ENCODE measurements around the gene OPN4. TPM values are rescaled to one million over a fixed set of nuclear protein-coding genes. Genes with fewer than 3 reads are reported as not detected.

Gene OPN4
- total RNA-seq, 4 donors from 2014 or later: 1.1 TPM; not detected in 3

GRCh38 chr10:86707505-86707904, 53.2 kb downstream of the OPN4 start:
- TF ChIP-seq CTCF (IDR thresholded peaks at IDR 0.05): no peak
- no peak for DNase-seq (ENCODE audit: low spot score)
- no peak for ATAC-seq (ENCODE audit: low FRiP score)

GRCh38 chr10:86708068-86708782, 53.9 kb downstream of the OPN4 start:
- ATAC-seq (ENCODE audit: low FRiP score) (no peak), DNase-seq (ENCODE audit: low spot score) (no peak)
- TF ChIP-seq CTCF (IDR thresholded peaks at IDR 0.05): no peak

DNA sequence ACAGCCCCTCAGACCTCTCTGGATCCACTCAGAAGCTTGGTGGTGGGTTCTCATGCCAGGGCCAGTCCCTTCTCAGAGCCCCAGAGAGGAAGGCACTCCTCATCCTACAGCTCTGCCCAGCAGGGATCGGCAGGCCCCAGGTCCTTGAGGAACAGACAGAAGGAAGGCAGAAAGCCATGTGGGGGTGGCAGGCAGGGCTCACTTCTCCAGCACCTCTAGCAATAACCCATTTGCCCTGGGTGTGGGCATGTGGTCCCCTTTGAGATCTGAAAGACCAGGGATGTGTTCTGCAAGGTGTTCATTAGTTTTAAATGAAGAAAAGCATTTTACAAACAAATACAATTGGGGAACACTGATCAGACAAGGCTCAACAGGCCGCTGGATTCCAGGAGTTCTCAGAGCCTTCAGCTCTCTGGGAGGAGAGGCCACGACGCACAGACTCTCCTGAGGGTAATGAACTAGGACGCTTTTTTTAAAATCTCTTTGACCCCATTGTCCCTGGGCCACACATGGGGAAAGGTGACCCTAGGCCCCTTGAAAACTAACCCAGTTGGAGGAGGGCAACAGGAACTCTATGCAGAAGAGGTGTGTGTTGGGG, 54.5 kb downstream of the OPN4 start:
- DNase-seq (ENCODE audit: low spot score) (no peak), ATAC-seq (ENCODE audit: low FRiP score) (no peak)
- no peak for TF ChIP-seq CTCF (IDR thresholded peaks at IDR 0.05)

DNA sequence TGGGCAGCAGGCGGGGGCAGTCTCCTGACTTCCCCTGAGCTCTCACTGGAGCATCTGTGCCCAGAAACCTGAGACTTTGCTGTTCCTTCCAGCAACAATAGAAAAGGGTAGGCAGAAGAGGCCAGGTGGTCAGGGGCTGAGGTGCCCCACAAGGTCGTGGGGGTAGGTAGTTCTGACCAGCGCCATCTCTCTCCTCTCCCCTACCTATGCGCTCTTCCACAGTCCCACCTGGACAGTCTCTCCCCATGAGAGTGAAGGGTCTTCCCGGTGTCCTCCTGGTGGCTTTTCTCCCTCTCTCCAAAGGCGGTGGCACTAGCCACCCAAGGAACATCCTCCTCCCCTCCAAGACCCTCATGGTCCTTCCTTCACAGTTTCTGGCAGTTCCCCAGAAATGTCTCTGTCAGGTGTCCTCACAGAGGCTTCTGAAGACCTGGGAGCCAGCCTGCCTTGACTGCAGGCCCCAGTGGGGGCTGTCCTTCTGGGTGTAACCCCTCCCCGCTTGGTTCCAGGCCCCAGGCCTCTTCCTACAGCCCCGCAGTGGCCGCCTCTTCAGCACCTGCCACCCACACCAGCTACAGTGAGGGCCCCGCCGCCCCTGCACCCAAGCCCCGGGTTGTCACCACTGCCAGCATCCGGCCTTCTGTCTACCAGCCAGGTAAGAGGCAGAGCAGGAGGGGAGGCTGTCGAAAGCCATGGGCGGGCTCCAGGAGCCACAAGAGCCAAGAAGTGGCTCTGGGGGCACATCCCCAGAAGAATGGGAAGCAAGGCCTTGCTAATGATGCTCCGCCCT, 55.2 kb downstream of the OPN4 start:
- TF ChIP-seq CTCF (IDR thresholded peaks at IDR 0.05): no peak
- DNase-seq (ENCODE audit: low spot score): no peak
- ATAC-seq (ENCODE audit: low FRiP score): no peak

GRCh38 chr10:86710987-86711512, 56.7 kb downstream of the OPN4 start:
- peak; percentile 97 for ATAC-seq (ENCODE audit: low FRiP score)
- TF ChIP-seq CTCF (IDR thresholded peaks at IDR 0.05): peak in 1 of 3 donors; percentile 90
- DNase-seq (ENCODE audit: low spot score): peak; percentile 36

- TF ChIP-seq CTCF (IDR thresholded peaks at IDR 0.05): no peak
- peak; percentile 37 for DNase-seq (ENCODE audit: low spot score)
- peak; percentile 58 for ATAC-seq (ENCODE audit: low FRiP score)
Measured at GRCh38 chr10:86711513-86712316, 57.4 kb downstream of the OPN4 start.

Measured in omental fat pad (tissue), 4 donors.